ENCODE results near the gene CAMSAP2. TPM values are rescaled to one million over a fixed set of nuclear protein-coding genes. Genes with fewer than 3 reads are reported as not detected.

The CAMSAP2 gene
- polyA plus RNA-seq, 1 donor (not counting 4 experiments of a cell fraction or from before 2014, with no cell fraction given): 47.8 TPM

- Histone ChIP-seq H3K4me3 (ENCODE audit: control insufficient read depth in 2 of 3, extremely low read depth in 1 of 3, insufficient read depth in 2 of 3, low read depth in 1 of 3, low read length in 3 of 3) (no peak overlapping the region), H3K79me2 (ENCODE audit: control insufficient read depth, insufficient read depth, low read length) (no peaks in the 10 kb centered on the region), H3K27me3 (ENCODE audit: control insufficient read depth, extremely low read depth, insufficient read depth, low read length) (no peaks in the 10 kb centered on the region), H3K9ac (ENCODE audit: control insufficient read depth, extremely low read depth, insufficient read depth, low read length) (no peak overlapping the region), H3K4me1 (ENCODE audit: control insufficient read depth, extremely low read depth, insufficient read depth, low read length) (no peaks in the 10 kb centered on the region), H3K36me3 (ENCODE audit: control insufficient read depth in 2 of 2, extremely low read depth in 1 of 2, insufficient read depth in 2 of 2, low read length in 2 of 2) (no peaks in the 10 kb centered on the region), H3K9me3 (ENCODE audit: control insufficient read depth, low read depth, low read length) (no peaks in the 10 kb centered on the region), H4K20me1 (ENCODE audit: control insufficient read depth, extremely low read depth, insufficient read depth, low read length) (no peaks in the 10 kb centered on the region), H2AFZ (ENCODE audit: control insufficient read depth, low read length) (no peak overlapping the region), H3K9me1 (ENCODE audit: control insufficient read depth, extremely low read depth, insufficient read depth, low read length) (no peaks in the 10 kb centered on the region), H3K27ac (ENCODE audit: control insufficient read depth, insufficient read depth, low read length) (no peak overlapping the region), H3K4me2 (ENCODE audit: control insufficient read depth, extremely low read depth, insufficient read depth, low read depth, low read length) (no peak overlapping the region)
- no peak for FAIRE-seq
- dilution Hi-C loops (cut with MboI; ENCODE audit: extremely low pct_ligation_motif_present, low sequenced_read_pairs): no loop called here
- no peak for DNase-seq (ENCODE audit: low read depth, low spot score)
- TF ChIP-seq CTCF (optimal IDR thresholded peaks at IDR 0.05 in 1 of 3, IDR thresholded peaks at IDR 0.05 in 1 of 3, conservative IDR thresholded peaks at IDR 0.05 in 1 of 3; ENCODE audit: extremely low read depth in 1 of 3, insufficient read depth in 2 of 3, low read length in 3 of 3) (no peak), EZH2 (IDR thresholded peaks at IDR 0.05; ENCODE audit: low read length) (no peak)
These were observed 28.5 kb upstream of the CAMSAP2 start for GRCh38 chr1:200710166-200710565.

- Histone ChIP-seq H3K79me2 (ENCODE audit: control insufficient read depth, insufficient read depth, low read length) (no peaks in the 10 kb centered on the region), H3K27me3 (ENCODE audit: control insufficient read depth, extremely low read depth, insufficient read depth, low read length) (no peaks in the 10 kb centered on the region), H3K9ac (ENCODE audit: control insufficient read depth, extremely low read depth, insufficient read depth, low read length) (no peak overlapping the region), H3K4me3 (ENCODE audit: control insufficient read depth in 2 of 3, extremely low read depth in 1 of 3, insufficient read depth in 2 of 3, low read depth in 1 of 3, low read length in 3 of 3) (no peak overlapping the region), H3K9me1 (ENCODE audit: control insufficient read depth, extremely low read depth, insufficient read depth, low read length) (no peaks in the 10 kb centered on the region), H3K4me2 (ENCODE audit: control insufficient read depth, extremely low read depth, insufficient read depth, low read depth, low read length) (no peak overlapping the region), H3K36me3 (ENCODE audit: control insufficient read depth in 2 of 2, extremely low read depth in 1 of 2, insufficient read depth in 2 of 2, low read length in 2 of 2) (no peaks in the 10 kb centered on the region), H2AFZ (ENCODE audit: control insufficient read depth, low read length) (no peak overlapping the region), H3K9me3 (ENCODE audit: control insufficient read depth, low read depth, low read length) (no peaks in the 10 kb centered on the region), H3K4me1 (ENCODE audit: control insufficient read depth, extremely low read depth, insufficient read depth, low read length) (no peaks in the 10 kb centered on the region), H4K20me1 (ENCODE audit: control insufficient read depth, extremely low read depth, insufficient read depth, low read length) (no peaks in the 10 kb centered on the region), H3K27ac (ENCODE audit: control insufficient read depth, insufficient read depth, low read length) (no peak overlapping the region)
- FAIRE-seq (peak; percentile 20), DNase-seq (ENCODE audit: low read depth, low spot score) (no peak)
- dilution Hi-C loops (cut with MboI; ENCODE audit: extremely low pct_ligation_motif_present, low sequenced_read_pairs): no loop called here
- TF ChIP-seq EZH2 (IDR thresholded peaks at IDR 0.05; ENCODE audit: low read length) (no peak), CTCF (optimal IDR thresholded peaks at IDR 0.05 in 1 of 3, IDR thresholded peaks at IDR 0.05 in 1 of 3, conservative IDR thresholded peaks at IDR 0.05 in 1 of 3; ENCODE audit: extremely low read depth in 1 of 3, insufficient read depth in 2 of 3, low read length in 3 of 3) (no peak)
These were observed 24.0 kb upstream of the CAMSAP2 start for GRCh38 chr1:200714504-200715187.

Measured in keratinocyte (primary cell).